GM10248 (cell line): ENCODE results near the gene GZMA.
"Not testable (repeated sequence)": the region's sequence is repeated elsewhere in the genome, so short reads cannot be mapped to it uniquely, and the experiment has no call there.

ENCODE experiments used
- CTCF ChIA-PET: fragments of 300-600 bp; sonication (Branson Sonifier 250); formaldehyde crosslinking; extraction: SDS; loops from one replicate; lab custom pipeline; 2021; ENCODE audit warnings: antibody characterized with exemption; lab: Yijun Ruan, JAX
- POLR2A ChIA-PET: fragments of 350-650 bp; sonication (Branson Sonifier 250); formaldehyde crosslinking; extraction: SDS; loops from one replicate; lab custom pipeline; 2020; ENCODE audit warnings: antibody characterized with exemption; lab: Yijun Ruan, JAX
- DNase-seq: peaks from one replicate; pipeline ENCODE4 v3.0.0; 2012; ENCODE audit errors: extremely low spot score
- CTCF ChIP-seq: IDR thresholded peaks from 2 replicates; pipeline ENCODE4 v1.5.1; 2012; ENCODE audit warnings: mild to moderate bottlenecking, low read depth; ENCODE audit errors: extremely low read depth, missing control alignments, control extremely low read depth

GZMA gene

GRCh38 chr5:55066277-55066676, 36.2 kb upstream of the GZMA start:
- CTCF ChIA-PET, result no interaction called here
- TF ChIP-seq CTCF, result no peak
- no peak for DNase-seq
- POLR2A ChIA-PET, result no interaction called here

GRCh38 chr5:55070968-55071367, 31.5 kb upstream of the GZMA start:
- no peak for DNase-seq
- POLR2A ChIA-PET, result no interaction called here
- no peak for TF ChIP-seq CTCF
- CTCF ChIA-PET, result interaction anchor here (1.0 to 1.3 kb wide), 2 partner anchors 26 to 37 kb away, joined by 3 read pairs; no protein-coding TSS in a partner anchor

- no peak for DNase-seq
- ChIA-PET CTCF (interaction anchor here (1.3 kb wide), 1 partner anchor 37 kb away, joined by 3 read pairs; no protein-coding TSS in a partner anchor), POLR2A (no interaction called here)
- no peak for TF ChIP-seq CTCF
Measured at GRCh38 chr5:55071413-55071812, 31.0 kb upstream of the GZMA start.

GRCh38 chr5:55072666-55073065, 29.8 kb upstream of the GZMA start:
- no peak for DNase-seq
- CTCF ChIA-PET, result no interaction called here
- TF ChIP-seq CTCF, result no peak

GRCh38 chr5:55073211-55073610, 29.2 kb upstream of the GZMA start:
- DNase-seq, result no peak
- POLR2A ChIA-PET, result no interaction called here
- TF ChIP-seq CTCF, result no peak
- CTCF ChIA-PET, result no interaction called here

More at GRCh38 chr5:55072666-55073065, 29.8 kb upstream of the GZMA start:
- POLR2A ChIA-PET, result no interaction called here

- CTCF ChIA-PET, result no interaction called here
- no peak for TF ChIP-seq CTCF
- POLR2A ChIA-PET, result no interaction called here
- DNase-seq, result no peak
Measured at GRCh38 chr5:55081541-55081940, 20.9 kb upstream of the GZMA start.

GRCh38 chr5:55089301-55089700, 13.1 kb upstream of the GZMA start:
- DNase-seq, POLR2A ChIA-PET: not testable (repeated sequence)
- CTCF ChIA-PET, result interaction anchor here (1.0 kb wide), 1 partner anchor 42 kb away, joined by 3 read pairs; no protein-coding TSS in a partner anchor

- CTCF ChIA-PET, result interaction anchor here (1.6 kb wide), 1 partner anchor 16 kb away, joined by 4 read pairs; no protein-coding TSS in a partner anchor
- POLR2A ChIA-PET, DNase-seq: not testable (repeated sequence)
Measured at GRCh38 chr5:55091011-55091410, 11.4 kb upstream of the GZMA start.
